PC-9 (cell line): Measurements from ENCODE around the gene SYNDIG1.

ENCODE experiments used
- CTCF ChIP-seq: fragments of 200-600 bp; sonication (generic); conservative IDR thresholded peaks from 2 replicates; pipeline ENCODE4 v1.6.1; 2017; ENCODE audit warnings: mixed run types, antibody characterized with exemption, mild to moderate bottlenecking, moderate library complexity
- EZH2 ChIP-seq: fragments of 200-600 bp; sonication (generic); IDR thresholded peaks from 2 replicates; pipeline ENCODE4 v1.8.0; 2017; ENCODE audit warnings: antibody characterized with exemption, low read depth

- no peak for TF ChIP-seq CTCF
- no peak for TF ChIP-seq EZH2
Measured at GRCh38 chr20:24634855-24635254, 165.4 kb downstream of the SYNDIG1 start.
